NB4 (cell line): ENCODE measurements around the gene NFX1.

Experiments used
- MYC ChIP-seq: IDR thresholded peaks from 2 replicates; pipeline ENCODE4 v1.6.1; 2011; ENCODE audit warnings: low read depth, low read length
- POLR2A ChIP-seq: IDR thresholded peaks from 2 replicates; pipeline ENCODE4 v1.6.1; 2011; ENCODE audit warnings: mild to moderate bottlenecking; ENCODE audit not compliant: insufficient read length; ENCODE audit errors: extremely low read depth
- TF ChIP-seq, protein P1 (sequence below): IDR thresholded peaks from one replicate; pipeline ENCODE4 v1.5.1; 2012; ENCODE audit warnings: low read depth, low read length
- TF ChIP-seq, protein P2 (sequence below): IDR thresholded peaks from 2 replicates; pipeline ENCODE4 v1.6.1; 2011; ENCODE audit warnings: low read depth, low read length

DNA sequence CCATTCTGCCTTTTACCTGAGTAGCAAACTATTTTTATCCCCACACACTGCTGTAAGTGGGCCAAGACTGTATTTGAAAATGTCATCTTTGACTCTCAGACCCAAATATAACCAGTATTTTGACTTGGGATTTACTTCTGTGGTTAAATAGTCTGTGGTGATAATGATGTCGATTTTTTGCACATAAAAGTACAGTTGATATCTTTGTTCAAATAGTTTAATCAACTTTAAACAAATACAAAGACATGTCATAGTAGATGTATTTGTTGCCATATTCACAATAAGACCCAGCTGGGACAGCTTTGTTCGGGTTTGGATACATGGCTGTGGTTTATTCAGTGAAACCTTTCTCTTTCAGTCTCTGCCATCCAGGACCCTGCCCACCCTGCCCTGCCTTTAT lies 20.4 kb downstream of the NFX1 start:
- TF ChIP-seq, protein P1, sequence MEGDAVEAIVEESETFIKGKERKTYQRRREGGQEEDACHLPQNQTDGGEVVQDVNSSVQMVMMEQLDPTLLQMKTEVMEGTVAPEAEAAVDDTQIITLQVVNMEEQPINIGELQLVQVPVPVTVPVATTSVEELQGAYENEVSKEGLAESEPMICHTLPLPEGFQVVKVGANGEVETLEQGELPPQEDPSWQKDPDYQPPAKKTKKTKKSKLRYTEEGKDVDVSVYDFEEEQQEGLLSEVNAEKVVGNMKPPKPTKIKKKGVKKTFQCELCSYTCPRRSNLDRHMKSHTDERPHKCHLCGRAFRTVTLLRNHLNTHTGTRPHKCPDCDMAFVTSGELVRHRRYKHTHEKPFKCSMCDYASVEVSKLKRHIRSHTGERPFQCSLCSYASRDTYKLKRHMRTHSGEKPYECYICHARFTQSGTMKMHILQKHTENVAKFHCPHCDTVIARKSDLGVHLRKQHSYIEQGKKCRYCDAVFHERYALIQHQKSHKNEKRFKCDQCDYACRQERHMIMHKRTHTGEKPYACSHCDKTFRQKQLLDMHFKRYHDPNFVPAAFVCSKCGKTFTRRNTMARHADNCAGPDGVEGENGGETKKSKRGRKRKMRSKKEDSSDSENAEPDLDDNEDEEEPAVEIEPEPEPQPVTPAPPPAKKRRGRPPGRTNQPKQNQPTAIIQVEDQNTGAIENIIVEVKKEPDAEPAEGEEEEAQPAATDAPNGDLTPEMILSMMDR = no peak
- TF ChIP-seq, protein P2, sequence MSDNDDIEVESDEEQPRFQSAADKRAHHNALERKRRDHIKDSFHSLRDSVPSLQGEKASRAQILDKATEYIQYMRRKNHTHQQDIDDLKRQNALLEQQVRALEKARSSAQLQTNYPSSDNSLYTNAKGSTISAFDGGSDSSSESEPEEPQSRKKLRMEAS = no peak
- no peak for TF ChIP-seq POLR2A
- no peak for TF ChIP-seq MYC
